SU-DHL-6 (cell line): ENCODE results near the gene MYL3.

Source experiments
- EZH2phosphoT487 ChIP-seq: fragments of 200-600 bp; sonication (generic), shearing (Covaris generic); conservative IDR thresholded peaks from 2 replicates; pipeline ENCODE4 v1.6.1; 2018; ENCODE audit warnings: mild to moderate bottlenecking, antibody characterized with exemption, low read length, moderate library complexity, mixed read lengths
- TF ChIP-seq, protein P1 (sequence below): fragments of 200-600 bp; sonication (generic); IDR thresholded peaks from one replicate; pipeline ENCODE4 v1.5.1; 2017; ENCODE audit warnings: antibody characterized with exemption, mild to moderate bottlenecking, low read length, moderate library complexity; ENCODE audit not compliant: insufficient read depth, poor library complexity, severe bottlenecking

DNA sequence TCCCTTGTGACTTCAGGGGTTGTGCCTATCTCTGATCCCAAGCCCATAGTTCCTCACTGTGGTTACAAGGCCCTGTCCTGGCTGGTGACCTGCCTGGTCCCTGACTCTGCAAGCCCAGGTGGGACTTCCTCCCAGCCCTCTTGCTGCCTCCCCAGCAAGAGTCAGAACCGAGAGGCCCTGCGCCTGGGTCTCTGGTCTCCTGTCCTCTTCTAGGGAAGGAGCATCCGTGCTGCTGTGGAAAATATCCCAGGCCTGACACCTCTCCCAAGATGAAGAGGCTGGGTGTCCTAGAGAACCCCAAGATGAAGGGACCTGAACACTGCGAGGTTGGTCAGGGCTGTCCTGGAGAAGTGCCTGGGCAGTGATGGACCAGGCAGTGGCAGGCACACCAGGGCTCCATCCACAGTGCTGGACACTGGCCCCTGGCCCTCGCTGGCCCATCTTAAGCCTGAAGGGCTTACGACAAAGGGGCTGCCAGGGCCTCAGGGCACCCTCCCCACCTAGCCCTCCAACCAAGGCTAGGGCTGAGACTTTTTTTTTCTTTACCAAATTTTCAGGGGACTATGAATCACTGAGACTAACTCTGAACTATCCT lies 47.0 kb upstream of the MYL3 start:
- TF ChIP-seq, protein P1, sequence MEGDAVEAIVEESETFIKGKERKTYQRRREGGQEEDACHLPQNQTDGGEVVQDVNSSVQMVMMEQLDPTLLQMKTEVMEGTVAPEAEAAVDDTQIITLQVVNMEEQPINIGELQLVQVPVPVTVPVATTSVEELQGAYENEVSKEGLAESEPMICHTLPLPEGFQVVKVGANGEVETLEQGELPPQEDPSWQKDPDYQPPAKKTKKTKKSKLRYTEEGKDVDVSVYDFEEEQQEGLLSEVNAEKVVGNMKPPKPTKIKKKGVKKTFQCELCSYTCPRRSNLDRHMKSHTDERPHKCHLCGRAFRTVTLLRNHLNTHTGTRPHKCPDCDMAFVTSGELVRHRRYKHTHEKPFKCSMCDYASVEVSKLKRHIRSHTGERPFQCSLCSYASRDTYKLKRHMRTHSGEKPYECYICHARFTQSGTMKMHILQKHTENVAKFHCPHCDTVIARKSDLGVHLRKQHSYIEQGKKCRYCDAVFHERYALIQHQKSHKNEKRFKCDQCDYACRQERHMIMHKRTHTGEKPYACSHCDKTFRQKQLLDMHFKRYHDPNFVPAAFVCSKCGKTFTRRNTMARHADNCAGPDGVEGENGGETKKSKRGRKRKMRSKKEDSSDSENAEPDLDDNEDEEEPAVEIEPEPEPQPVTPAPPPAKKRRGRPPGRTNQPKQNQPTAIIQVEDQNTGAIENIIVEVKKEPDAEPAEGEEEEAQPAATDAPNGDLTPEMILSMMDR = no peak
- TF ChIP-seq EZH2phosphoT487 = no peak
